ENCODE measurements around the gene RERG. TPM values are rescaled to one million over a fixed set of nuclear protein-coding genes. Genes with fewer than 3 reads are reported as not detected.
A peak's percentile ranks its signal among the peaks of the same experiment; 100 is the strongest.
"Not testable (repeated sequence)": the region's sequence is repeated elsewhere in the genome, so short reads cannot be mapped to it uniquely, and the experiment has no call there.

RERG gene
- total RNA-seq, 1 donor from 2014 or later, result not detected

- DNase-seq (ENCODE audit: low read depth in 2 of 2), result peak; percentile 13 to 26
Observed at GRCh38 chr12:15151161-15152091, 69.8 kb downstream of the RERG start.

DNA sequence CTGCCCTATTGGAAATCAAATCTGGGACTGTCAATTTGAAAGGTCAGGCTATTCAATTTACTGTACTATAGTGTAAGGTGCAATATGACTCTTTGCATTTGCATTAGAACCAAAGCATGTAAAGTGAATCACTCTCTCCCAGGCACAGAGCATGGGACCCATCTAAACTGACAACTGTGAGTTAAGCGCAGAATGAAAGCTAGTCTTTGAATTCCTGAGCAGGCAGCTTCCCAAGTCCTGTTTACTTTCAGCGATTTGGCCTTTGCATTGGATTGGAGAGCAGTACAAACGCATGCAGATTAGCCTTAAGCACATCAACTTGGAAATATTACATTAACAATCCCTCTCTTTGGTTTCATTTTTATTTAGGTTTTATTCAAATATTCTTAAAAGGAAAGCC is 74.6 kb downstream of the RERG start:
- no peak for DNase-seq (ENCODE audit: low read depth in 2 of 2)

- DNase-seq (ENCODE audit: low read depth in 2 of 2), result no peak
Observed at GRCh38 chr12:15143467-15143866, 77.8 kb downstream of the RERG start.

DNA sequence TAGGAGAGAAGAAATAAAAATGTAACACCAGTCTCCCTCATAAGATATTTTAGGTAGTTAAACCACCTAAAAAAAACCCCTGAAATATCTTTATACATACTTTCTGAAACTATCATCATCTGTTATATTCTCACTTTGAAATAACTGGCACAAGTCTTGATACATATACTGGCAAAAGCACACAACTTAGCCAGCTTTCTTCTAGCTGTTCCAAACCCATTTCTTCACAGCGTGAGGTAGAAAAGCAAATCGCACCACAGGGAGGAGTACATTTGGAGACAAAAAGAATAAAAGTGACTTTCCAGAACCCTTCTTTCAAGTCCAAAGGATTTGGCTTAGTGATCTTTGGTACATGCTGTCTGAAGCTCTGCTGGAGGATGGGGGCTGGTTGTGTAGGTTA is 78.5 kb downstream of the RERG start:
- no peak for DNase-seq (ENCODE audit: low read depth in 2 of 2)

DNA sequence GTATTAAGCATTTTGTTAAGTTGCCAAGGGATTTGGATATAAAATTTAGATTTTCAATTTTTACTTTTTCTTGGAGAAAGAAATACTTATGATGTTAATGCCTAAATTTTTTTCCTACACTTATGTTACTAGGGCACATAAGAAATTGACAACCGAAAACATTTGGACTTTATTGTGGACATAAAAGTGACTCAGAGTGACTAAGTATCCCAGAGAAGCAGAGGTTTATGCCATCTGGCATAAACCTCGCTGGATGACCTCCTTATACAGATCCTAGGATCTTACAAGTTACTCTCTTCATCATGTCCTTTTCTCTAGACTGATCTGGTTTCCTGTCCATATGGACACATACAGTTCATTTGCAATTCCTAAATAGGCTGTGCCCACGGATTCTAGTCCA is 89.8 kb downstream of the RERG start:
- peak in 1 of 2 donors; percentile 3 for DNase-seq (ENCODE audit: low read depth in 2 of 2)

GRCh38 chr12:15130541-15130940 is 90.7 kb downstream of the RERG start:
- no peak for DNase-seq (ENCODE audit: low read depth in 2 of 2)

DNA sequence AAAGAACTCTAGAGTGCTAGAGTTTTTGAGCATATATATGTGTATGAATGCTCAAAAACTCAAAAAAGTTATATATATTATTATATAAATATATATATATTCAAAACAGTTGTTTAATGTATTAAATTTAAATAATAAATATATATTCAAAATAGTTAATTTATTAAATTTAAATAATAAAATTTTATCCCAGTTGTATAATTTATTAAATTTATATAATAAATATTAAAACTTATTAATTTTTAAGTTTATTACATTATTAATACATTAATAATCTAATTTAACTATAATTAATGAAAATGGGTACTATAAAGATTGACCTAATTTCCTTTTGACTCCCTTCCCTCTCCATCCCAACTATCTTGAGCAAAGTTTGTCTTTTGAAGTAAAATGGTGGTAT is 97.8 kb downstream of the RERG start:
- no peak for DNase-seq (ENCODE audit: low read depth in 2 of 2)

DNA sequence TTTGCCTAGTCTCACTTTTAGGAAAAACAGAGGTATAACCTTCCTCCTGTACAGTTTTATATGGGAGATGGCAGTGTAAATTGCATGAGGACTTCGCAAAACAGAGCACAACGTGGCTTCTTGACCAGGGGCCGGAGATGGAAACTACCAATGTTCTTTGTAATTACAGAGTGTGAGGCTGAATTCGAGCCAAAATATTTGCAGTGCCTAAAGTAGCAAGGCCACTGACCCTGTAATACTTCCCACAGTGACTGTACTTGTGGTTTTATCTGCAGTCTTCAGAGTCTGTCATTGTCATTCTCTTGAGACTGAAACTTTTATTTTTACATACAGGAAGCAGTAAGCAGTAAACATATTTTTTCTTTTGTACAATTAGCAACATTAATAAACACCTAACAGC is 98.9 kb downstream of the RERG start:
- DNase-seq (ENCODE audit: low read depth in 2 of 2), result no peak

DNA sequence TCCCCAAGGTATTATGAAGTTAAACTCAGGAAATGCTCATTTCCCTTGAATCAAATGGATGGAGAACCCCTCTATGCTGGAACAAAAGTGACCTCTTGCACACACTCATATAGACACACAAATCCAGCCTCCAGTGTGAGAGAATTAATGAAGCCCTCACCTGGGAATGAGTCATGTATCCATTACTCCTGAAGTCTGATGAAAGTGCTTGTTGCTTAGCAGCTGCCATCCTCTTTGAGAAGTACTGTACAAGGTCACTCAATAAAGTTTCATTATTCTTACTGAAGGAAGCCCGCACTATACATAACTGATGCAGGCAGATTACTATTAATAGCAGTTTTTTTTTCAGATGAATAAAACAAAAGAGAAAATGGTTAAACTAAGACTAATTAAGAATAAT is 102.3 kb downstream of the RERG start:
- DNase-seq (ENCODE audit: low read depth in 2 of 2), result no peak

GRCh38 chr12:15116983-15117382 is 104.2 kb downstream of the RERG start:
- no peak for DNase-seq (ENCODE audit: low read depth in 2 of 2)

GRCh38 chr12:15116086-15116485 is 105.1 kb downstream of the RERG start:
- peak in 1 of 2 donors; percentile 34 for DNase-seq (ENCODE audit: low read depth in 2 of 2)

DNA sequence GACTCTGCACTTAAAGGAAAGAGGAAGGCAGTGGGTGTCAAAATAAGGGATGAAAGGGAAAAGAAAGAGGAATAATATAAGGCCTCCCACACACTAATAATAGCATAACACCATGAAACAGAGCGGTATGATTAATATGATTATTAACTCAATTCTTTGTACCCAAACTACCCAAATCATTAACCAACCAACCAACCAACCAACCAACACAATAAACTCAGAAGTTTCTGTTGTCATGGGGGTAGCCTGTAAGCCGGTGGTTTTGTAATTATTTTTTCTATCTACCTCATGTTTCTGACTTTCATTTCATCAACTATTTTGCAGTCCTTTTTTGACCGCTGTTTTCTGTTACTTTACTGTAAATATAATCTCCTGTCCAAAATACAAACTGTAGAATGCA is 105.8 kb downstream of the RERG start:
- no peak for DNase-seq (ENCODE audit: low read depth in 2 of 2)

- no peak for DNase-seq (ENCODE audit: low read depth in 2 of 2)
Observed at GRCh38 chr12:15114501-15114900, 106.7 kb downstream of the RERG start.

DNA sequence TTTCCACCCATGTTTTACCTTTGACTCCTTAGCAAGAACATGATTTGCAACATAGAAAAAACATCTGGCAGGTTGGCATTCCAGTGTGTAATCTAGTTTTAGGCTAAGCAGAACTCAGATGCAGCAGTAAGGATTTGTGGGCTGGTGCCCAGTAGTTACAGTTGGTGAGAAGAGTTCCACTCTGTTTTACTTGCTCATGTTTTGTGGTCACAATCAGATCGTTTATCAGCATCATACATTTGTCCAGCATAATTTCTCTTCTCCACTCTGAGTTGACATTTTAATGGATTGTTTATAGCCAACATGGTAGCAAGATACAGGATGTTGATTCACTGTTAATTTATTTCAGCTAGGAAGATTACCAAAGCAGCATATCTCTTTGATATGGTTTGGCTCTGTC is 128.4 kb downstream of the RERG start:
- DNase-seq (ENCODE audit: low read depth in 2 of 2), result no peak

DNA sequence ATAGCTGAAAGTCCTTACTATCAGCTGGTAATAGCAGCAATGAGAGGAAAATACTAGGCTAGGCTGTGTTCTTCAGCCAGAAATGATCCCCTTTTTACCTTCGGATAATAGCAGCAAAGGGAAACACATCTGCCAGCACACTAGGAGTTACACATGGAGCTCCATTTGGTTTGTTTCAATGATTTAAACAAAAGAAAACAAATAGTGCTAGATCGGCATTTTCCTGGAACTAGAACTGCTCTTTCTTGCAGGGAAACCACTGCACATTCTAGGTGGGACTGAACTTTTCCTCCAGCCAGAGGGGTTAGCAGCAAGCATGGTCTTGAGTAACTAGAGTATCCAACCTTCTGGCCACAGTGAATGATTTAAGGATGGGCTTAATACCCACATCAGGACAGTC is 130.8 kb downstream of the RERG start:
- DNase-seq (ENCODE audit: low read depth in 2 of 2), result no peak

DNA sequence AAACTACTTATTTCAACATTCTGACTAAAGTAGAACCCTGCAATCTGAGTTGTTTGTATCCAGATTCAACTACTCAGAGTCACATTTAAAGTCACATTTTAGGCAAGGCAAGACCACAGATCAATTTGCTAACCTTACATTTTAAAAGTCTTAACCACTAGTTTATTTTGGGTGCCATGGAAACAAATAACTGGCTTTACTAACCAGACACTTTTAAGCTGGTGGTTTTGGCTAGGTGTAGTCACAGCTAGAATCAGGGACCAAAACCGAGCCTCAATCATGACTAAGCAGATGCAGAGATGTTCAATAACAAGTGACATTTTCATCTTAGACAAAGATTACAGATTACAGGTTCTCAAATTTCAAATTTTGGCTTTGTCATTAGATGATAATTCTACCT is 133.1 kb downstream of the RERG start:
- no peak for DNase-seq (ENCODE audit: low read depth in 2 of 2)

- DNase-seq (ENCODE audit: low read depth in 2 of 2), result not testable (repeated sequence)
Observed at GRCh38 chr12:15077751-15078150, 143.5 kb downstream of the RERG start.

DNA sequence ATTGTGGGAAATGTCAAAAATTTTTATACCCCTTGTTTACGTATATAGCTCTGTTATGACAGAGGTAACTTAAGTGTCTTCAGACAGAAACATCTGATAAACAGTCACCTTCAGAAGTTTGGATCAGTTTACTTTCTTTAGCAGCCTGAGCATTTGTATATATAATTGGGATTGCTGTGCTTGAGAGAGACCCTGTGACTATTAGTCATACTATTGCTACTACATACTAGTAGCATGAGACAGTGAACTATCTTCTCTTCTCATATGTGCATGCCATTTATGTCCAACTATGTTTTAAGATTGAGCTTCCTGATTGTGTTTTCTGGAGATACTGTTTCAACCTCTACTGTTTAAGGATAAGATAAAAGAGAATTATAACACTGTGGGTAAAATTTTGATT is 146.9 kb downstream of the RERG start:
- DNase-seq (ENCODE audit: low read depth in 2 of 2), result no peak

GRCh38 chr12:15059123-15059522 is 162.1 kb downstream of the RERG start:
- no peak for DNase-seq (ENCODE audit: low read depth in 2 of 2)
